HCT116 (cell line): ENCODE results near the gene METTL21C. TPM values are rescaled to one million over a fixed set of nuclear protein-coding genes. Genes with fewer than 3 reads are reported as not detected.

Experiments used
- ATAC-seq: fragments of 200-7000 bp; cut with Tn5 transposase; 2 replicates; pipeline ENCODE4 v1.9.1; 2020; ENCODE audit warnings: mild to moderate bottlenecking, moderate library complexity
- BruUV-seq: library from RNA; stranded (reverse); fragments of 400-500 nt; replicated peaks from 2 replicates; lab custom pipeline; 2021; lab: Mats Ljungman, UMichigan
- CTCF ChIA-PET: fragments of 300-600 bp; sonication (Branson Sonifier 250); formaldehyde crosslinking; loops from one replicate; lab custom pipeline; 2021; ENCODE audit warnings: antibody characterized with exemption; lab: Charles Lee
- POLR2A ChIA-PET: fragments of 300-600, 350-600 bp; sonication (Branson Sonifier 250); formaldehyde crosslinking; loops from one replicate; lab custom pipeline; 2021; ENCODE audit warnings: antibody characterized with exemption; lab: Charles Lee
- RAD21 ChIA-PET, 2 experiments: fragments of 300-600 bp; sonication (Branson Sonifier 250); formaldehyde crosslinking; loops; one replicate each; lab custom pipeline; 2023; ENCODE audit warnings: low total read pairs in 2 of 2; ENCODE audit not compliant: uncharacterized antibody in 2 of 2, unreplicated experiment in 2 of 2, low non-redundant PET in 1 of 2; lab: Charles Lee
- DNase-seq: peaks from one replicate; pipeline ENCODE4 v3.0.0-alpha.2; 2010; ENCODE audit warnings: low read depth, low spot score
- H2AFZ ChIP-seq: fragments of 200-600 bp; shearing (Covaris generic), sonication (generic); 2 replicates; pipeline ENCODE4 v1.6.1; 2017; ENCODE audit warnings: low read depth, mixed run types, mixed read lengths, antibody characterized with exemption, low read length; ENCODE audit not compliant: poor library complexity, severe bottlenecking
- H3K27ac ChIP-seq: 2 replicates; pipeline ENCODE4 v1.5.1; 2012; ENCODE audit warnings: low read depth, low read length
- H3K27me3 ChIP-seq: fragments of 200-600 bp; sonication (generic); 2 replicates; pipeline ENCODE4 v1.6.1; 2016; ENCODE audit warnings: mixed run types, low read length, mixed read lengths; ENCODE audit not compliant: insufficient read depth
- H3K36me3 ChIP-seq, 2 experiments: fragments of 200-500 bp in 1 of 2; fragments of 200-600 bp in 1 of 2; sonication (Bioruptor generic) in 1 of 2; sonication (generic) in 1 of 2; 2 replicates each; pipeline versions ENCODE4 v1.5.1 to v1.6.1; 2014 to 2016; ENCODE audit warnings: low read length in 2 of 2, inconsistent platforms in 1 of 2, mixed read lengths in 1 of 2, mixed run types in 1 of 2; ENCODE audit not compliant: insufficient read depth in 2 of 2, control insufficient read depth in 1 of 2
- H3K4me1 ChIP-seq, 2 experiments: fragments of 200-600 bp in 1 of 2; sonication (generic) in 1 of 2; 2 replicates each; pipeline versions ENCODE4 v1.5.1 to v1.6.1; 2012 to 2017; ENCODE audit warnings: low read length in 2 of 2, inconsistent platforms in 1 of 2, mild to moderate bottlenecking in 1 of 2, mixed read lengths in 1 of 2, mixed run types in 1 of 2, moderate library complexity in 1 of 2; ENCODE audit not compliant: insufficient read depth in 2 of 2, control insufficient read depth in 1 of 2
- H3K4me2 ChIP-seq: fragments of 200-600 bp; sonication (generic); 2 replicates; pipeline ENCODE4 v1.6.1; 2017; ENCODE audit warnings: mixed run types, low read length, mixed read lengths
- H3K4me3 ChIP-seq, 2 experiments: fragments of 200-600 bp in 1 of 2; sonication (generic) in 1 of 2; replicated peaks in 1 of 2; 2 replicates each; pipeline ENCODE4 v1.5.1; 2011 to 2016; ENCODE audit warnings: low read length in 2 of 2, control low read depth in 1 of 2, low read depth in 1 of 2, mild to moderate bottlenecking in 1 of 2, mixed read lengths in 1 of 2, mixed run types in 1 of 2
- H3K79me2 ChIP-seq: fragments of 200-600 bp; sonication (generic); 2 replicates; pipeline ENCODE4 v1.6.1; 2017; ENCODE audit warnings: mild to moderate bottlenecking, mixed run types, low read length, moderate library complexity, mixed read lengths; ENCODE audit not compliant: insufficient read depth
- H3K9ac ChIP-seq: fragments of 200-600 bp; sonication (generic); 2 replicates; pipeline ENCODE4 v1.6.1; 2016; ENCODE audit warnings: low read length, mixed read lengths
- H3K9me2 ChIP-seq: fragments of 200-600 bp; sonication (generic), shearing (Covaris generic); 2 replicates; pipeline ENCODE4 v1.6.1; 2017; ENCODE audit warnings: mixed run types, mild to moderate bottlenecking, moderate library complexity; ENCODE audit not compliant: insufficient read depth
- H3K9me3 ChIP-seq, 2 experiments: fragments of 200-500 bp in 1 of 2; fragments of 200-600 bp in 1 of 2; sonication (Bioruptor generic) in 1 of 2; sonication (generic) in 1 of 2; 2 replicates each; pipeline ENCODE4 v1.6.1; 2014 to 2017; ENCODE audit warnings: low read length in 2 of 2, mixed read lengths in 2 of 2, inconsistent platforms in 1 of 2, low read depth in 1 of 2, mild to moderate bottlenecking in 1 of 2, mixed run types in 1 of 2, moderate library complexity in 1 of 2; ENCODE audit not compliant: control insufficient read depth in 1 of 2, insufficient read depth in 1 of 2
- H4K20me1 ChIP-seq: fragments of 200-600 bp; sonication (generic), shearing (Covaris generic); 2 replicates; pipeline ENCODE4 v1.6.1; 2017; ENCODE audit warnings: mixed run types, mild to moderate bottlenecking, moderate library complexity; ENCODE audit not compliant: insufficient read depth
- ATF3 ChIP-seq: IDR thresholded peaks from 2 replicates; pipeline ENCODE4 v1.6.1; 2012
- CBX3 ChIP-seq: IDR thresholded peaks from 2 replicates; pipeline ENCODE4 v1.6.1; 2012; ENCODE audit warnings: low read depth
- CTCF ChIP-seq, 3 experiments: fragments of 200-600 bp in 1 of 3; sonication (generic) in 1 of 3; IDR thresholded peaks in 2 of 3; conservative IDR thresholded peaks in 1 of 3; 2 replicates each; pipeline ENCODE4 v1.5.1; 2012 to 2017; ENCODE audit warnings: low read depth in 2 of 3, low read length in 2 of 3, antibody characterized with exemption in 1 of 3, borderline replicate concordance in 1 of 3, control low read depth in 1 of 3, mild to moderate bottlenecking in 1 of 3, mixed read lengths in 1 of 3, mixed run types in 1 of 3, moderate library complexity in 1 of 3; ENCODE audit not compliant: insufficient read depth in 1 of 3
- EGR1 ChIP-seq: IDR thresholded peaks from 2 replicates; pipeline ENCODE4 v1.6.1; 2012; ENCODE audit warnings: low read depth
- FOSL1 ChIP-seq: IDR thresholded peaks from 2 replicates; pipeline ENCODE4 v1.6.1; 2012; ENCODE audit warnings: low read depth
- JUND ChIP-seq: IDR thresholded peaks from 2 replicates; pipeline ENCODE4 v1.6.1; 2012
- POLR2A ChIP-seq: IDR thresholded peaks from 2 replicates; pipeline ENCODE4 v1.7.0; 2011; ENCODE audit warnings: borderline replicate concordance; ENCODE audit not compliant: insufficient read depth, insufficient read length; ENCODE audit errors: extremely low read depth
- POLR2AphosphoS5 ChIP-seq: IDR thresholded peaks from 2 replicates; pipeline ENCODE4 v1.6.1; 2011; ENCODE audit warnings: mild to moderate bottlenecking, low read depth, low read length, moderate library complexity
- SRF ChIP-seq: IDR thresholded peaks from 2 replicates; pipeline ENCODE4 v1.6.1; 2012; ENCODE audit warnings: low read depth
- YY1 ChIP-seq: IDR thresholded peaks from 2 replicates; pipeline ENCODE4 v1.6.1; 2011; ENCODE audit warnings: low read length, low read depth, moderate library complexity, mild to moderate bottlenecking; ENCODE audit not compliant: insufficient replicate concordance; ENCODE audit errors: extremely low read depth
- ZFX ChIP-seq: fragments of 450-650 bp; IDR thresholded peaks from 2 replicates; pipeline ENCODE4 v1.6.1; 2017
- intact Hi-C: fragments of 100-400 bp; cut with micrococcal nuclease; formaldehyde crosslinking; loops from 2 replicates; pipeline ENCODE4 v1.10.0; 2022
- total RNA-seq: library from RNA; stranded (reverse); gene quantifications from one replicate; pipeline ENCODE4 v1.2.1, GENCODE V29; 2021; ENCODE audit not compliant: unreplicated experiment

METTL21C gene
- total RNA-seq, 1 experiment from 2014 or later = not detected

- H3K27me3 ChIP-seq = peaks cover 25% of the 10 kb centered on the region
- no peak for DNase-seq
- no peaks in the 10 kb centered on the region for H3K9me2 ChIP-seq
- no peak overlapping the region for H3K4me2 ChIP-seq
- no TSS peak for BruUV-seq
- H3K79me2 ChIP-seq = no peaks in the 10 kb centered on the region
- H3K27ac ChIP-seq = no peak overlapping the region
- no peaks in the 10 kb centered on the region for H3K36me3 ChIP-seq
- ATAC-seq = no peak
- CTCF ChIA-PET = no interaction called here
- intact Hi-C loops = no loop called here
- no peak overlapping the region for H2AFZ ChIP-seq
- no peak for TF ChIP-seq ATF3
- no peak for TF ChIP-seq EGR1
- no peak for TF ChIP-seq ZFX
- RAD21 ChIA-PET = no interaction called here
- H3K4me3 ChIP-seq = no peak overlapping the region
- H3K9ac ChIP-seq = no peak overlapping the region
- H4K20me1 ChIP-seq = no peaks in the 10 kb centered on the region
- no peaks in the 10 kb centered on the region; a peak in 2 of 4 replicates for H3K9me3 ChIP-seq
- H3K4me1 ChIP-seq = no peaks in the 10 kb centered on the region
- POLR2A ChIA-PET = no interaction called here
These were observed 2.4 kb upstream of the METTL21C start for GRCh38 chr13:102697264-102697663.

GRCh38 chr13:102696465-102696864 is 1.6 kb upstream of the METTL21C start:
- H3K4me2 ChIP-seq = no peak overlapping the region
- BruUV-seq = no TSS peak
- POLR2A ChIA-PET = no interaction called here
- no peaks in the 10 kb centered on the region for H3K9me2 ChIP-seq
- no peak overlapping the region for H3K27ac ChIP-seq
- CTCF ChIA-PET = no interaction called here
- RAD21 ChIA-PET = no interaction called here
- no peak overlapping the region for H3K4me3 ChIP-seq
- TF ChIP-seq FOSL1 (no peak), SRF (no peak), YY1 (no peak), POLR2A (no peak), ZFX (no peak), JUND (no peak), POLR2AphosphoS5 (no peak), CBX3 (no peak), CTCF (IDR thresholded peaks at IDR 0.05 in 2 of 3, conservative IDR thresholded peaks at IDR 0.05 in 1 of 3; ENCODE audit: borderline replicate concordance in 1 of 3, insufficient read depth in 1 of 3, low read depth in 2 of 3, low read length in 2 of 3) (no peak)
- TF ChIP-seq, all 23 proteins: peak for 0
- intact Hi-C loops = no loop called here
- no peaks in the 10 kb centered on the region for H3K79me2 ChIP-seq
- peaks cover 31% of the 10 kb centered on the region for H3K27me3 ChIP-seq
- H3K36me3 ChIP-seq = no peaks in the 10 kb centered on the region
- ATAC-seq (no peak), DNase-seq (no peak)
- no peaks in the 10 kb centered on the region; a peak in 2 of 4 replicates for H3K9me3 ChIP-seq
- H2AFZ ChIP-seq = no peak overlapping the region
- no peaks in the 10 kb centered on the region for H4K20me1 ChIP-seq
- H3K4me1 ChIP-seq = no peaks in the 10 kb centered on the region
- H3K9ac ChIP-seq = no peak overlapping the region
